ENCODE results near the gene CLTCL1.

- TF ChIP-seq CTCF (conservative IDR thresholded peaks at IDR 0.05; ENCODE audit: low read depth in 2 of 2) (no peak), EZH2phosphoT487 (IDR thresholded peaks at IDR 0.05; ENCODE audit: unreplicated experiment) (no peak), EZH2 (IDR thresholded peaks at IDR 0.05; ENCODE audit: low read depth, unreplicated experiment) (no peak), REST (IDR thresholded peaks at IDR 0.05; ENCODE audit: unreplicated experiment) (no peak), POLR2AphosphoS5 (IDR thresholded peaks at IDR 0.05; ENCODE audit: low read depth) (no peak), ZNF331 (CRISPR knock-in tag; IDR thresholded peaks at IDR 0.05; ENCODE audit: low read depth) (no peak), CREB1 (CRISPR knock-in tag; IDR thresholded peaks at IDR 0.05; ENCODE audit: low read depth) (no peak), JUNB (IDR thresholded peaks at IDR 0.05; ENCODE audit: unreplicated experiment) (no peak), NANOG (IDR thresholded peaks at IDR 0.05; ENCODE audit: borderline replicate concordance) (no peak), ETS1 (IDR thresholded peaks at IDR 0.05) (no peak), STAT1 (IDR thresholded peaks at IDR 0.05; ENCODE audit: unreplicated experiment) (no peak), ZNF462 (CRISPR knock-in tag; IDR thresholded peaks at IDR 0.05) (no peak)
Observed at GRCh38 chr22:19214078-19214473, 77.4 kb downstream of the CLTCL1 start.

Data from GM23338 (cell line).